Adipose tissue (tissue), 3 donors: ENCODE measurements around the gene GNAQ. TPM values are rescaled to one million over a fixed set of nuclear protein-coding genes. Genes with fewer than 3 reads are reported as not detected.
"Not testable (repeated sequence)": the region's sequence is repeated elsewhere in the genome, so short reads cannot be mapped to it uniquely, and the experiment has no call there.

Source experiments
- H3K27ac ChIP-seq: one replicate; pipeline ENCODE4 v1.5.1; 2013; ENCODE audit warnings: low read depth, low read length
- WGBS, 3 donors: extraction: QIAGEN DNeasy Blood & Tissue Kit; methylation state at CpG; one replicate each; pipeline ENCODE4 v1.1.7; 2013; 5-methylcytosine and 5-hydroxymethylcytosine counted together
- polyA plus RNA-seq, 3 donors: library from polyadenylated mRNA; stranded (reverse); fragments of 200-250 nt; gene quantifications; one replicate each; pipeline ENCODE4 v1.2.3, GENCODE V29; 2013
- donor health status: healthy with polysubstance abuse.
- donor health status: Bipolar disorder and iron deficiency.
- donor health status: healthy.

Gene GNAQ
- polyA plus RNA-seq, 3 donors = 6.3 to 24.9 (median 16.8) TPM

GRCh38 chr9:77800924-77801551, 230.6 kb downstream of the GNAQ start:
- 97% methylated on average over 3 of the region's 3 CpGs for WGBS, 3 donors
- H3K27ac ChIP-seq = no peak overlapping the region

- no peak overlapping the region for H3K27ac ChIP-seq
- 38 to 83% (median 46%) methylated on average over 1 of the region's 1 CpG for WGBS, 3 donors
Observed at GRCh38 chr9:77798140-77798539, 233.5 kb downstream of the GNAQ start.

GRCh38 chr9:77794985-77795384, 236.6 kb downstream of the GNAQ start:
- H3K27ac ChIP-seq = no peak overlapping the region
- WGBS, 3 donors = 67 to 91% (median 85%) methylated on average over 3 of the region's 3 CpGs

GRCh38 chr9:77793849-77794248, 237.8 kb downstream of the GNAQ start:
- H3K27ac ChIP-seq = no peak overlapping the region
- 53 to 84% (median 58%) methylated on average over 2 of the region's 2 CpGs for WGBS, 3 donors

- WGBS, 3 donors = 85 to 93% (median 89%) methylated on average over 5 of the region's 5 CpGs
- H3K27ac ChIP-seq = no peak overlapping the region
Observed at GRCh38 chr9:77789891-77790290, 241.7 kb downstream of the GNAQ start.

- 91 to 100% (median 96%) methylated on average over 2 of the region's 2 CpGs for WGBS, 3 donors
- no peak overlapping the region for H3K27ac ChIP-seq
Observed at GRCh38 chr9:77785341-77785740, 246.3 kb downstream of the GNAQ start.

- H3K27ac ChIP-seq = no peak overlapping the region
- 50 to 79% (median 53%) methylated on average over 3 of the region's 3 CpGs for WGBS, 3 donors
Observed at GRCh38 chr9:77783518-77783917, 248.1 kb downstream of the GNAQ start.

- 63 to 90% (median 87%) methylated on average over 2 of the region's 2 CpGs for WGBS, 3 donors
- H3K27ac ChIP-seq = no peak overlapping the region
Observed at GRCh38 chr9:77779010-77779409, 252.6 kb downstream of the GNAQ start.

GRCh38 chr9:77773381-77773780, 258.2 kb downstream of the GNAQ start:
- no peak overlapping the region for H3K27ac ChIP-seq
- 64 to 89% (median 69%) methylated on average over 3 of the region's 3 CpGs for WGBS, 3 donors

- WGBS, 3 donors = 76 to 96% (median 85%) methylated on average over 5 of the region's 5 CpGs
- H3K27ac ChIP-seq = no peak overlapping the region
Observed at GRCh38 chr9:77772646-77773045, 259.0 kb downstream of the GNAQ start.

- H3K27ac ChIP-seq = no peak overlapping the region
Observed at GRCh38 chr9:77771171-77771570, 260.4 kb downstream of the GNAQ start.

GRCh38 chr9:77770340-77770739, 261.3 kb downstream of the GNAQ start:
- 82 to 89% (median 82%) methylated on average over 6 of the region's 6 CpGs for WGBS, 3 donors

More at GRCh38 chr9:77771171-77771570, 260.4 kb downstream of the GNAQ start:
- 86 to 93% (median 86%) methylated on average over 3 of the region's 3 CpGs for WGBS, 3 donors

GRCh38 chr9:77769246-77769645, 262.4 kb downstream of the GNAQ start:
- WGBS, 3 donors = 54 to 78% (median 63%) methylated on average over 5 of the region's 5 CpGs
- no peak overlapping the region for H3K27ac ChIP-seq

More at GRCh38 chr9:77770340-77770739, 261.3 kb downstream of the GNAQ start:
- H3K27ac ChIP-seq = no peak overlapping the region

GRCh38 chr9:77766587-77766986, 265.0 kb downstream of the GNAQ start:
- H3K27ac ChIP-seq = no peak overlapping the region
- 73 to 78% (median 77%) methylated on average over 3 of the region's 3 CpGs for WGBS, 3 donors

- 79 to 85% (median 84%) methylated on average over 2 of the region's 2 CpGs for WGBS, 3 donors
- no peak overlapping the region for H3K27ac ChIP-seq
Observed at GRCh38 chr9:77765781-77766259, 265.8 kb downstream of the GNAQ start.

GRCh38 chr9:77764894-77765780, 266.5 kb downstream of the GNAQ start:
- H3K27ac ChIP-seq = no peak overlapping the region
- WGBS, 3 donors = 65 to 84% (median 69%) methylated on average over 10 of the region's 10 CpGs

- 55 to 96% (median 90%) methylated on average over 4 of the region's 4 CpGs for WGBS, 3 donors
- no peak overlapping the region for H3K27ac ChIP-seq
Observed at GRCh38 chr9:77763566-77763965, 268.0 kb downstream of the GNAQ start.

- not testable (repeated sequence) for H3K27ac ChIP-seq
- 97% methylated on average over 15 to 19 of the region's 25 CpGs; no CpG with 5 or more reads in 1 of the 3 donors for WGBS, 3 donors
Observed at GRCh38 chr9:77760919-77761318, 270.7 kb downstream of the GNAQ start.

GRCh38 chr9:77759391-77759790, 272.2 kb downstream of the GNAQ start:
- 71 to 89% (median 82%) methylated on average over 3 of the region's 3 CpGs for WGBS, 3 donors

More at GRCh38 chr9:77759391-77759790, 272.2 kb downstream of the GNAQ start:
- H3K27ac ChIP-seq = no peak overlapping the region
